Measurements from ENCODE around the gene ZFP90.

DNA sequence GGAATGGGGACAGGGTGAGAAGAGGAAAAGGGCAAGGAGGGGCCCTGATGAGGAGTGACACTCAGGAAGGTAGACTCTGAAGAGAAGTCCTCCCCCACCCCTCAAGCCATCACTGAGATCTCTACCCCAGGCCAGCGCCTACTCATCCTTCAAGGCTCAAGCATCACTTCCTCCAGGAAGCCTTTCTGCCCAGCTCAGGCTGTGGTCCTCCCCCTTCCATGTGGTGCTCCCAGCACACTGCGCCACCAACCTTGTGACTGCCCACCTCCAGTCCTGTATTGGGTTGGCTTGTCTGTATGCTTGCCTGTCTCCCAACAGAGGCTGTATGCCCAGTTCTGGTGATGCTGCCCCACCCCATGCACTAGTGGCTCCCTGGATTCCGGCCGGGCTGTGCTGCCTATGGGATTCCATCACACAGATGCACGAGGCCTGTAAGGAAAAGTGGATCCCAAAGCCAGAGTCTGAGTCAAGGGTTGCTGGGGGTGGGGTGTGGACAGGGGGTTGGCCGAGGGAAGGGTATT, 19.8 kb upstream of the ZFP90 start:
- TF ChIP-seq CTCF (IDR thresholded peaks at IDR 0.05; ENCODE audit: low read depth, low read length) (no peak), POLR2A (IDR thresholded peaks at IDR 0.05; ENCODE audit: extremely low read depth, insufficient read length) (no peak), MYC (IDR thresholded peaks at IDR 0.05; ENCODE audit: low read depth, low read length) (no peak)
- TF ChIP-seq, protein P1, sequence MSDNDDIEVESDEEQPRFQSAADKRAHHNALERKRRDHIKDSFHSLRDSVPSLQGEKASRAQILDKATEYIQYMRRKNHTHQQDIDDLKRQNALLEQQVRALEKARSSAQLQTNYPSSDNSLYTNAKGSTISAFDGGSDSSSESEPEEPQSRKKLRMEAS (IDR thresholded peaks at IDR 0.05; ENCODE audit: low read depth, low read length): no peak
